Neural cell (in vitro differentiated cells): ENCODE measurements around the gene ABCF3. TPM values are rescaled to one million over a fixed set of nuclear protein-coding genes. Genes with fewer than 3 reads are reported as not detected.

Source experiments
- H2AFZ ChIP-seq: fragments of 200-600, 300-800 bp; sonication (generic), shearing (Covaris generic); 2 replicates; pipeline ENCODE4 v1.6.0; 2014; ENCODE audit warnings: low read depth, mild to moderate bottlenecking, antibody characterized with exemption, low read length, moderate library complexity
- H3F3A ChIP-seq: fragments of 200-600 bp; shearing (Covaris generic); 2 replicates; pipeline ENCODE4 v1.6.1; 2016; ENCODE audit warnings: mild to moderate bottlenecking, moderate library complexity, mixed read lengths, antibody characterized with exemption, low read length; ENCODE audit not compliant: insufficient read depth, poor library complexity, severe bottlenecking
- H3K27ac ChIP-seq: fragments of 200-600, 300-800 bp; sonication (generic), shearing (Covaris generic); 2 replicates; pipeline ENCODE4 v1.5.1; 2014; ENCODE audit warnings: mild to moderate bottlenecking, low read length, moderate library complexity
- H3K27me3 ChIP-seq: fragments of 300-800, 200-600 bp; sonication (generic), shearing (Covaris generic); 2 replicates; pipeline ENCODE4 v1.6.0; 2014; ENCODE audit warnings: mild to moderate bottlenecking, low read depth, low read length, moderate library complexity; ENCODE audit not compliant: insufficient read depth
- H3K36me3 ChIP-seq: fragments of 300-800, 200-600 bp; sonication (generic), shearing (Covaris generic); 2 replicates; pipeline ENCODE4 v1.5.1; 2014; ENCODE audit warnings: mild to moderate bottlenecking, antibody characterized with exemption, low read length, moderate library complexity; ENCODE audit not compliant: insufficient read depth
- H3K4me2 ChIP-seq: fragments of 300-800, 200-600 bp; sonication (generic), shearing (Covaris generic); 2 replicates; pipeline ENCODE4 v1.6.0; 2014; ENCODE audit warnings: mild to moderate bottlenecking, low read length
- H3K4me3 ChIP-seq: fragments of 300-800, 200-600 bp; sonication (generic), shearing (Covaris generic); 2 replicates; pipeline ENCODE4 v1.5.1; 2014; ENCODE audit warnings: mild to moderate bottlenecking, low read length, moderate library complexity
- H3K79me2 ChIP-seq: fragments of 200-600 bp; shearing (Covaris generic); replicated peaks from 2 replicates; pipeline ENCODE4 v1.6.0; 2014; ENCODE audit warnings: mild to moderate bottlenecking, low read length, moderate library complexity; ENCODE audit not compliant: insufficient read depth
- H3K9ac ChIP-seq: fragments of 300-800, 200-600 bp; sonication (generic), shearing (Covaris generic); 2 replicates; pipeline ENCODE4 v1.6.1; 2016; ENCODE audit warnings: mild to moderate bottlenecking, low read length, mixed read lengths
- H3K9me2 ChIP-seq: fragments of 200-600 bp; shearing (Covaris generic); 2 replicates; pipeline ENCODE4 v1.6.1; 2016; ENCODE audit warnings: mild to moderate bottlenecking, low read length, mixed read lengths; ENCODE audit not compliant: insufficient read depth
- H3K9me3 ChIP-seq: fragments of 200-600, 300-800 bp; sonication (generic), shearing (Covaris generic); 2 replicates; pipeline ENCODE4 v1.6.1; 2016; ENCODE audit warnings: mild to moderate bottlenecking, mixed run types, low read length, moderate library complexity, mixed read lengths
- H4K20me1 ChIP-seq: fragments of 200-600 bp; shearing (Covaris generic); 2 replicates; pipeline ENCODE4 v1.6.1; 2016; ENCODE audit warnings: mild to moderate bottlenecking, mixed run types; ENCODE audit not compliant: insufficient read depth
- EP300 ChIP-seq: fragments of 450-650 bp; conservative IDR thresholded peaks from 2 replicates; pipeline ENCODE4 v1.6.1; 2014; ENCODE audit warnings: antibody characterized with exemption, mild to moderate bottlenecking, moderate library complexity; ENCODE audit not compliant: poor library complexity, severe bottlenecking
- EZH2 ChIP-seq: fragments of 200-600, 300-800 bp; shearing (Covaris generic), sonication (generic); IDR thresholded peaks from 2 replicates; pipeline ENCODE4 v1.6.1; 2014; ENCODE audit warnings: antibody characterized with exemption, low read length, borderline replicate concordance, mild to moderate bottlenecking; ENCODE audit not compliant: insufficient read depth, poor library complexity, severe bottlenecking
- MXI1 ChIP-seq: fragments of 450-650 bp; conservative IDR thresholded peaks from 2 replicates; pipeline ENCODE4 v1.6.1; 2014; ENCODE audit warnings: antibody characterized with exemption, mild to moderate bottlenecking; ENCODE audit not compliant: poor library complexity, severe bottlenecking
- POLR2AphosphoS5 ChIP-seq: IDR thresholded peaks from 2 replicates; pipeline ENCODE4 v1.6.1; 2012
- RAD21 ChIP-seq: fragments of 450-650 bp; conservative IDR thresholded peaks from 2 replicates; pipeline ENCODE4 v1.6.1; 2014; ENCODE audit warnings: antibody characterized with exemption, mild to moderate bottlenecking, moderate library complexity
- SMC3 ChIP-seq: fragments of 450-650 bp; conservative IDR thresholded peaks from 2 replicates; pipeline ENCODE4 v1.6.1; 2014; ENCODE audit warnings: antibody characterized with exemption, mild to moderate bottlenecking, moderate library complexity; ENCODE audit not compliant: poor library complexity
- TAF1 ChIP-seq: IDR thresholded peaks from 2 replicates; pipeline ENCODE4 v1.6.1; 2012; ENCODE audit warnings: low read depth
- polyA plus RNA-seq: library from polyadenylated mRNA; depleted of rRNA; stranded (reverse); fragments of >200 nt; gene quantifications from 2 replicates; pipeline ENCODE4 v1.2.3, GENCODE V29; 2014
- TF ChIP-seq, protein P1 (sequence below): fragments of 450-650 bp; IDR thresholded peaks from 2 replicates; pipeline ENCODE4 v1.5.1; 2014; ENCODE audit warnings: antibody characterized with exemption, mild to moderate bottlenecking, moderate library complexity; ENCODE audit not compliant: poor library complexity, severe bottlenecking
- TF ChIP-seq, protein P2 (sequence below): IDR thresholded peaks from 2 replicates; pipeline ENCODE4 v1.6.1; 2012; ENCODE audit warnings: borderline replicate concordance

ABCF3 gene
- polyA plus RNA-seq, 1 donor from 2014 or later: 40.3 TPM

DNA sequence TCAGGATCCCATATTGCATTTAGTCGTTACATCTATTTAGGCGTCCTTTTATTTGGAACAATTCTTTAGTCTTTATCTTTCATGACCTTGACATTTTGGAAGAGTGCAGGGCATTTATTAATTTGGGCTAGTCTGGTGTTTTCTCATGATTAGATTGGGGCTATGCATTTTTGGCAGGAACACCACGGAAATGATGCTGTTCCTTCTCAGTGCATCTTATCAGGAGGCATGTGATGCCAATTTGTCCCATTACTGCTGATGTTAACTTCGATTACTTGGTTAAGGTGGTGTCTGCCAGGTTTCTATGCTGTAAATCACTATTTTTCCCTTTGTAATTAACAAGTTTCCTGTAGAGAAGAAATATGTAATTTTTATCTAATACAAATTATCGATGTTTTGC, 25.3 kb downstream of the ABCF3 start:
- Histone ChIP-seq H3F3A (no peaks in the 10 kb centered on the region), H3K9me2 (no peaks in the 10 kb centered on the region), H3K9ac (no peak overlapping the region)

DNA sequence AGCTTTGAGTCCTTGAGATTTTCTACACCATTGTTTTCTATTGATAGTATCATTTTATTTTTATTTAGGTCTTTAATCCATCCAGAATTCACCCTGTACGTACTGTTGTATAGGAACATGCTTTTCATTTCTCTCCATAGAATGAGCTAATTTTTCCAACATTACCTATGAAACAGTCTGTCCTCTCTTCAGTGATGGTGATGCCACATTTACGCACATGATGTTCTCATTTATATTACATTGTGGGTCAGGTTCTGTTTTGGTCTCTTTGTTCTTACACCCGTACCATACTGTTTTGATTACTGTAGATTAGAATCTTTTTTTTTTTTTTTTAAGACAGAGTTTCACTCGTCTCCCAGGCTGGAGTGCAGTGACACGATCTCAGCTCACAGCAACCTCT, 25.7 kb downstream of the ABCF3 start:
- H3K4me2 ChIP-seq: no peak overlapping the region
- H3K4me3 ChIP-seq: no peak overlapping the region
- no peak overlapping the region for H2AFZ ChIP-seq
- H3K27me3 ChIP-seq: no peaks in the 10 kb centered on the region
- H3K27ac ChIP-seq: no peak overlapping the region
- H3K36me3 ChIP-seq: no peaks in the 10 kb centered on the region
- no peak overlapping the region for H3K9ac ChIP-seq
- no peaks in the 10 kb centered on the region for H3K79me2 ChIP-seq
- TF ChIP-seq SMC3: no peak
- no peak for TF ChIP-seq POLR2AphosphoS5
- TF ChIP-seq, protein P1, sequence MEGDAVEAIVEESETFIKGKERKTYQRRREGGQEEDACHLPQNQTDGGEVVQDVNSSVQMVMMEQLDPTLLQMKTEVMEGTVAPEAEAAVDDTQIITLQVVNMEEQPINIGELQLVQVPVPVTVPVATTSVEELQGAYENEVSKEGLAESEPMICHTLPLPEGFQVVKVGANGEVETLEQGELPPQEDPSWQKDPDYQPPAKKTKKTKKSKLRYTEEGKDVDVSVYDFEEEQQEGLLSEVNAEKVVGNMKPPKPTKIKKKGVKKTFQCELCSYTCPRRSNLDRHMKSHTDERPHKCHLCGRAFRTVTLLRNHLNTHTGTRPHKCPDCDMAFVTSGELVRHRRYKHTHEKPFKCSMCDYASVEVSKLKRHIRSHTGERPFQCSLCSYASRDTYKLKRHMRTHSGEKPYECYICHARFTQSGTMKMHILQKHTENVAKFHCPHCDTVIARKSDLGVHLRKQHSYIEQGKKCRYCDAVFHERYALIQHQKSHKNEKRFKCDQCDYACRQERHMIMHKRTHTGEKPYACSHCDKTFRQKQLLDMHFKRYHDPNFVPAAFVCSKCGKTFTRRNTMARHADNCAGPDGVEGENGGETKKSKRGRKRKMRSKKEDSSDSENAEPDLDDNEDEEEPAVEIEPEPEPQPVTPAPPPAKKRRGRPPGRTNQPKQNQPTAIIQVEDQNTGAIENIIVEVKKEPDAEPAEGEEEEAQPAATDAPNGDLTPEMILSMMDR: no peak
- TF ChIP-seq RAD21: no peak
- TF ChIP-seq EP300: no peak
- no peak for TF ChIP-seq EZH2
- TF ChIP-seq, protein P2, sequence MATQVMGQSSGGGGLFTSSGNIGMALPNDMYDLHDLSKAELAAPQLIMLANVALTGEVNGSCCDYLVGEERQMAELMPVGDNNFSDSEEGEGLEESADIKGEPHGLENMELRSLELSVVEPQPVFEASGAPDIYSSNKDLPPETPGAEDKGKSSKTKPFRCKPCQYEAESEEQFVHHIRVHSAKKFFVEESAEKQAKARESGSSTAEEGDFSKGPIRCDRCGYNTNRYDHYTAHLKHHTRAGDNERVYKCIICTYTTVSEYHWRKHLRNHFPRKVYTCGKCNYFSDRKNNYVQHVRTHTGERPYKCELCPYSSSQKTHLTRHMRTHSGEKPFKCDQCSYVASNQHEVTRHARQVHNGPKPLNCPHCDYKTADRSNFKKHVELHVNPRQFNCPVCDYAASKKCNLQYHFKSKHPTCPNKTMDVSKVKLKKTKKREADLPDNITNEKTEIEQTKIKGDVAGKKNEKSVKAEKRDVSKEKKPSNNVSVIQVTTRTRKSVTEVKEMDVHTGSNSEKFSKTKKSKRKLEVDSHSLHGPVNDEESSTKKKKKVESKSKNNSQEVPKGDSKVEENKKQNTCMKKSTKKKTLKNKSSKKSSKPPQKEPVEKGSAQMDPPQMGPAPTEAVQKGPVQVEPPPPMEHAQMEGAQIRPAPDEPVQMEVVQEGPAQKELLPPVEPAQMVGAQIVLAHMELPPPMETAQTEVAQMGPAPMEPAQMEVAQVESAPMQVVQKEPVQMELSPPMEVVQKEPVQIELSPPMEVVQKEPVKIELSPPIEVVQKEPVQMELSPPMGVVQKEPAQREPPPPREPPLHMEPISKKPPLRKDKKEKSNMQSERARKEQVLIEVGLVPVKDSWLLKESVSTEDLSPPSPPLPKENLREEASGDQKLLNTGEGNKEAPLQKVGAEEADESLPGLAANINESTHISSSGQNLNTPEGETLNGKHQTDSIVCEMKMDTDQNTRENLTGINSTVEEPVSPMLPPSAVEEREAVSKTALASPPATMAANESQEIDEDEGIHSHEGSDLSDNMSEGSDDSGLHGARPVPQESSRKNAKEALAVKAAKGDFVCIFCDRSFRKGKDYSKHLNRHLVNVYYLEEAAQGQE: no peak
- TF ChIP-seq MXI1: no peak
- TF ChIP-seq TAF1: no peak
- no peaks in the 10 kb centered on the region for H3K9me3 ChIP-seq
- no peaks in the 10 kb centered on the region for H3F3A ChIP-seq
- H4K20me1 ChIP-seq: no peaks in the 10 kb centered on the region
- H3K9me2 ChIP-seq: no peaks in the 10 kb centered on the region

More for the DNA sequence above, 25.3 kb downstream of the ABCF3 start:
- Histone ChIP-seq H2AFZ (no peak overlapping the region), H3K9me3 (no peaks in the 10 kb centered on the region), H3K36me3 (no peaks in the 10 kb centered on the region), H3K4me2 (no peak overlapping the region), H4K20me1 (no peaks in the 10 kb centered on the region), H3K27me3 (no peaks in the 10 kb centered on the region), H3K27ac (no peak overlapping the region), H3K79me2 (no peaks in the 10 kb centered on the region), H3K4me3 (no peak overlapping the region)
- no peak for TF ChIP-seq MXI1
- TF ChIP-seq SMC3: no peak
- TF ChIP-seq TAF1: no peak
- TF ChIP-seq, protein P1: no peak
- TF ChIP-seq EZH2: no peak
- TF ChIP-seq, protein P2: no peak
- TF ChIP-seq EP300: no peak
- no peak for TF ChIP-seq POLR2AphosphoS5
- TF ChIP-seq RAD21: no peak
